HG02970 (cell line): Measurements from ENCODE around the gene SUPT4H1.

ENCODE experiments used
- ATAC-seq: cut with Tn5 transposase; IDR thresholded peaks from one replicate; pipeline ENCODE4 v1.9.1; 2021; ENCODE audit warnings: mild to moderate bottlenecking, moderate library complexity, moderate number of reproducible peaks; ENCODE audit not compliant: unreplicated experiment, low FRiP score

SUPT4H1 gene

GRCh38 chr17:58331815-58332777 is 19.9 kb downstream of the SUPT4H1 start:
- ATAC-seq = peak; percentile 32

GRCh38 chr17:58330997-58331814 is 20.8 kb downstream of the SUPT4H1 start:
- no peak for ATAC-seq

GRCh38 chr17:58330538-58330996 is 21.4 kb downstream of the SUPT4H1 start:
- ATAC-seq = no peak

GRCh38 chr17:58329810-58330537 is 22.0 kb downstream of the SUPT4H1 start:
- no peak for ATAC-seq

- ATAC-seq = peak; percentile 36
These were observed 22.8 kb downstream of the SUPT4H1 start for GRCh38 chr17:58329035-58329809.

GRCh38 chr17:58328195-58329034 is 23.6 kb downstream of the SUPT4H1 start, which contains the start of gene TSPOAP1:
Gene TSPOAP1, minus strand, starts transcription at chr17:58328795. Its CDS starts 875 bp downstream, at chr17:58327920.
- no peak for ATAC-seq

- ATAC-seq = no peak
These were observed 24.4 kb downstream of the SUPT4H1 start for GRCh38 chr17:58327363-58328194.

GRCh38 chr17:58326609-58327362 is 25.2 kb downstream of the SUPT4H1 start:
- no peak for ATAC-seq

GRCh38 chr17:58325976-58326468 is 26.0 kb downstream of the SUPT4H1 start:
- no peak for ATAC-seq

- no peak for ATAC-seq
These were observed 26.7 kb downstream of the SUPT4H1 start for GRCh38 chr17:58325289-58325726.

- ATAC-seq = no peak
These were observed 27.4 kb downstream of the SUPT4H1 start for GRCh38 chr17:58324409-58325288.

GRCh38 chr17:58324056-58324408 is 28.0 kb downstream of the SUPT4H1 start:
- ATAC-seq = no peak

- no peak for ATAC-seq
These were observed 28.5 kb downstream of the SUPT4H1 start for GRCh38 chr17:58323366-58324055.

GRCh38 chr17:58322581-58323185 is 29.3 kb downstream of the SUPT4H1 start:
- no peak for ATAC-seq
